MM.1S (cell line): Measurements from ENCODE around the gene CNTN5.

Experiments
- EZH2 ChIP-seq: fragments of 300-600 bp; sonication (generic); optimal IDR thresholded peaks from 2 replicates; pipeline ENCODE3; 2017; ENCODE audit warnings: low read depth, mild to moderate bottlenecking, antibody characterized with exemption, low read length, mixed read lengths
- EZH2phosphoT487 ChIP-seq: fragments of 300-600 bp; sonication (generic); IDR thresholded peaks from 2 replicates; pipeline ENCODE4 v1.6.1; 2018; ENCODE audit warnings: antibody characterized with exemption, low read length
- TF ChIP-seq, protein P1 (sequence below): fragments of 300-600 bp; sonication (generic); IDR thresholded peaks from 2 replicates; pipeline ENCODE4 v1.5.1; 2016; ENCODE audit warnings: antibody characterized with exemption, low read length, mixed read lengths

DNA sequence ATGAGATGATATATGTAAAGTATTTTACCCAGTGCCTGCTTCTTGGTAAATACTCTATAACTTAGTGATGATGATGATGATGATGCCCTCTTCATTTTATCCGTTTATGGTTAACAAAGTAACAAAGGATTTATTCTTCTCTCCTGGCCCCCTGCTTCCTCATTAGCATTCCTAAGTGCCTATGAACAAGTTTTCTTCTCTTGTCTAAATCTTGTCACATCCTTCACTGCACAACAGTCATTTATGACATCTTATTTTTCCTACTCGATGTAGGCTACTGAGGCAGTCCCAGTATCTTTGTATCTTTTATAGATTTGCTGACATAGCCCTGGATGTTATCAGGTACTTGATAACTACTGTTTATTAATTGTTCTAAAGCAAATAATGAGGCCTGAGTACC lies 911.9 kb downstream of the CNTN5 start:
- TF ChIP-seq, protein P1, sequence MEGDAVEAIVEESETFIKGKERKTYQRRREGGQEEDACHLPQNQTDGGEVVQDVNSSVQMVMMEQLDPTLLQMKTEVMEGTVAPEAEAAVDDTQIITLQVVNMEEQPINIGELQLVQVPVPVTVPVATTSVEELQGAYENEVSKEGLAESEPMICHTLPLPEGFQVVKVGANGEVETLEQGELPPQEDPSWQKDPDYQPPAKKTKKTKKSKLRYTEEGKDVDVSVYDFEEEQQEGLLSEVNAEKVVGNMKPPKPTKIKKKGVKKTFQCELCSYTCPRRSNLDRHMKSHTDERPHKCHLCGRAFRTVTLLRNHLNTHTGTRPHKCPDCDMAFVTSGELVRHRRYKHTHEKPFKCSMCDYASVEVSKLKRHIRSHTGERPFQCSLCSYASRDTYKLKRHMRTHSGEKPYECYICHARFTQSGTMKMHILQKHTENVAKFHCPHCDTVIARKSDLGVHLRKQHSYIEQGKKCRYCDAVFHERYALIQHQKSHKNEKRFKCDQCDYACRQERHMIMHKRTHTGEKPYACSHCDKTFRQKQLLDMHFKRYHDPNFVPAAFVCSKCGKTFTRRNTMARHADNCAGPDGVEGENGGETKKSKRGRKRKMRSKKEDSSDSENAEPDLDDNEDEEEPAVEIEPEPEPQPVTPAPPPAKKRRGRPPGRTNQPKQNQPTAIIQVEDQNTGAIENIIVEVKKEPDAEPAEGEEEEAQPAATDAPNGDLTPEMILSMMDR, result no peak
- TF ChIP-seq EZH2phosphoT487 (no peak), EZH2 (no peak)
